NB4 (cell line): ENCODE data around the gene PHYKPL.

Source experiments
- POLR2A ChIP-seq: IDR thresholded peaks from 2 replicates; pipeline ENCODE4 v1.6.1; 2011; ENCODE audit warnings: mild to moderate bottlenecking; ENCODE audit not compliant: insufficient read length; ENCODE audit errors: extremely low read depth
- TF ChIP-seq, protein P1 (sequence below): IDR thresholded peaks from one replicate; pipeline ENCODE4 v1.5.1; 2012; ENCODE audit warnings: low read depth, low read length
- TF ChIP-seq, protein P2 (sequence below): IDR thresholded peaks from 2 replicates; pipeline ENCODE4 v1.6.1; 2011; ENCODE audit warnings: low read depth, low read length

DNA sequence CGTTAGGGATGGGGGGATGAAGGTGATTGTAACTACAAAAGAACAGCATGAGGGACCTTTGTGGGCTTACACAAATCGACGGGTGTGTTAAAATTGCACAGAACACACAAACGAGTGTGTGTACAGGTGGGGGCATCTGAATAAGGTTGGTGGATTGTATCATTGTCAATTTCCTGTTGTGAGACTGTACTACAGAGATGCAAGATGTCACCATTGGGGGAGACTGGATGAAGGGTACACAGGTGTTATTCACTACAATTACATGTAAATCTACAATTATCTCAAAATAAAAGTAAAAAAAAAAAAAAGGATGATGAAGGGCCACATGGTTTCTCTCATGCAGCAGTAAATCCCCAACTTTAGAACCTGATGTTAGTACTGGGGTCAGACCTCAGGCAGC is 31.4 kb upstream of the PHYKPL start:
- TF ChIP-seq POLR2A = no peak
- TF ChIP-seq, protein P1, sequence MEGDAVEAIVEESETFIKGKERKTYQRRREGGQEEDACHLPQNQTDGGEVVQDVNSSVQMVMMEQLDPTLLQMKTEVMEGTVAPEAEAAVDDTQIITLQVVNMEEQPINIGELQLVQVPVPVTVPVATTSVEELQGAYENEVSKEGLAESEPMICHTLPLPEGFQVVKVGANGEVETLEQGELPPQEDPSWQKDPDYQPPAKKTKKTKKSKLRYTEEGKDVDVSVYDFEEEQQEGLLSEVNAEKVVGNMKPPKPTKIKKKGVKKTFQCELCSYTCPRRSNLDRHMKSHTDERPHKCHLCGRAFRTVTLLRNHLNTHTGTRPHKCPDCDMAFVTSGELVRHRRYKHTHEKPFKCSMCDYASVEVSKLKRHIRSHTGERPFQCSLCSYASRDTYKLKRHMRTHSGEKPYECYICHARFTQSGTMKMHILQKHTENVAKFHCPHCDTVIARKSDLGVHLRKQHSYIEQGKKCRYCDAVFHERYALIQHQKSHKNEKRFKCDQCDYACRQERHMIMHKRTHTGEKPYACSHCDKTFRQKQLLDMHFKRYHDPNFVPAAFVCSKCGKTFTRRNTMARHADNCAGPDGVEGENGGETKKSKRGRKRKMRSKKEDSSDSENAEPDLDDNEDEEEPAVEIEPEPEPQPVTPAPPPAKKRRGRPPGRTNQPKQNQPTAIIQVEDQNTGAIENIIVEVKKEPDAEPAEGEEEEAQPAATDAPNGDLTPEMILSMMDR = no peak
- TF ChIP-seq, protein P2, sequence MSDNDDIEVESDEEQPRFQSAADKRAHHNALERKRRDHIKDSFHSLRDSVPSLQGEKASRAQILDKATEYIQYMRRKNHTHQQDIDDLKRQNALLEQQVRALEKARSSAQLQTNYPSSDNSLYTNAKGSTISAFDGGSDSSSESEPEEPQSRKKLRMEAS = no peak
